HG03432 (cell line): ENCODE data around the gene RCSD1.
"Not testable (repeated sequence)": the region's sequence is repeated elsewhere in the genome, so short reads cannot be mapped to it uniquely, and the experiment has no call there.

Experiments used
- ATAC-seq: cut with Tn5 transposase; IDR thresholded peaks from one replicate; pipeline ENCODE4 v1.9.1; 2021; ENCODE audit warnings: mild to moderate bottlenecking, moderate library complexity; ENCODE audit not compliant: unreplicated experiment

The RCSD1 gene

DNA sequence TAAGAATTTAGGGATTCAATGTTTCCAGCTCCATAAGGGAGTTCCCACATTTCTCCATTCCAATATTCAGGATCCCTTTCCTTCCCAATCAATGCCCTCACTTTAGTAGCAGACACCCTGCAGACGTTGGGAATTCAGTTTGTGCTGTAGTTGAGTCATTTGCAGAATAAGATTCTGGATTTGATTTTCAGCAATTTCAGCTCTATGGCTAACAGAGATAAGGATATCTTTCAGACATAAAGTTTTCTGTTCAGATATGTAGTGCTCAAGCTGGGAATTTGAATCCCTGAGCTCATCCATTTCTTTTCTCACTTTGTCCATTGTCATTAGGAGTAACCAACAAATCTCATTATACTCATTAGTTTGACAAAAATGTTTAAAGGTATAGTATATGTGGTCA is 104.8 kb downstream of the RCSD1 start:
- no peak for ATAC-seq

DNA sequence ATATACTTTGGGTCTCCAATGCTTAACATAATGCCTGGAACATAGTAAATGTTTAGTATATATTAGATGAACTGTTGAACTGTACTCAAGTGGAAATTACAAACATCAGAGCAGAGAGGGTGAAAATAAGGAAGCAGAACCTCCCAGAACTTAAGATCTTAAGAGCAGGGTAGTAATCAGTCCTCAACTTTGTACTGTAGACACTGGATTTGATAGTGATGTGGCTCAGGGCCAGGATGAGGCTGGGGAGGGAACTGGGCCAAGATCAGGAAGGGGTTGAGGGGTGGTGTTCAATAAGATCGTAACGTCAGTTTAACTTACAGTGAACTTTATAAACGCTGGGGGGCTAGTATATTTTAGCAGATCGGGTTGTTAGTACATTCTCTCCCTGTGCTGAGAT is 107.1 kb downstream of the RCSD1 start:
- no peak for ATAC-seq

DNA sequence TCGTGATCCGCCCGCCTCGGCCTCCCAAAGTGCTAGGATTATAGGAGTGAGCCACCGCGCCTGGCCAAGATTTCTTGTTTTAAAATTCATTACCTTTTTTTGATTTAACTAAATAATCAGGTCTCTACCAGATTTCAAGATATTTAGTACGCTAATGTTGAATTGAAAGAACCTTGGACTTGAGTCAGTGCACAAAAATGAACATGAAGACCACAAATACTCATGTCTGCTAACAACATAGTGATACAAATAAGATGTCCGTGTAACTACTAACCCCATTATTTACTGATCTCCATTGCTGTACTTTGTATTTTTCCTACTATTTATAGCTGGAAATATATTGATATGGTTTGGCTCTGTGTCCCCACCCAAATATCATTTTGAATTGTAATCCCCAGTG is 108.1 kb downstream of the RCSD1 start:
- ATAC-seq, result no peak

DNA sequence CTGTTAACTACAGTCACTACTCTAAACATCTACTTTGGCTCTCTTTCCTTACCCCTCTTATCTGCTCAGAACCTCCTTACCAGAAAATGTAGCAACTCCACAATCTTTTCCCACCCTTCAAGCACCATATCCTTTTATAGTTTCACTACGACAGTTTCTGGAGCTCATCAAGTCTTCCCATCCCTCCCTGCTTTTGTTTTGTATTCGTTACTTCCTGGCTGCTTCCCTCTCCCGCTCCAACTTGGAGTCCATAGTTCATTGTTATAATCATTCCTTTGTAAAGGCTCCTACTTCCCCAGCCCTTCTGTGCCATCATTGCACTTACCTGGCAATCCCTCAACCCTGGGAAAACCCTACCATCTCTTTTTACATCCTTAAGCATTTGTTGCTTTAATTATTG is 109.7 kb downstream of the RCSD1 start:
- no peak for ATAC-seq

DNA sequence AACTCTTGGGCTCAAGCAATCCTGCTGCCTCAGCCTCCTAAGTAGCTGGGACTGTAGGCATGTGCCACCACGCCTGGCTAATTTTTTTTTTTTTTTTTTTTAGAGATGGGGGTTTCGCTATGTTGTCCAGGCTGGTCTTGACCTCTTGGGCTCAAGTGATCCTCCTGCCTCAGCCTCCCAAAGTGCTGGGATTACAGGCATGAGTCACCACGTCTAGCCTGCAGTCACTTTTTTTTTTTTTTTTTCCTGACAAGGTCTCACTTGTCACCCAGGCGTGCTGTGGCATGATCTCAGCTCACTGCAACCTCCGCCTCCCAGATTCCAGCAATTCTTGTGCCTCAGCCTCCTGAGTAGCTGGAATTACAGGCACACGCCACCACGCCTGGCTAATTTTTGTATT is 111.1 kb downstream of the RCSD1 start:
- not testable (repeated sequence) for ATAC-seq

DNA sequence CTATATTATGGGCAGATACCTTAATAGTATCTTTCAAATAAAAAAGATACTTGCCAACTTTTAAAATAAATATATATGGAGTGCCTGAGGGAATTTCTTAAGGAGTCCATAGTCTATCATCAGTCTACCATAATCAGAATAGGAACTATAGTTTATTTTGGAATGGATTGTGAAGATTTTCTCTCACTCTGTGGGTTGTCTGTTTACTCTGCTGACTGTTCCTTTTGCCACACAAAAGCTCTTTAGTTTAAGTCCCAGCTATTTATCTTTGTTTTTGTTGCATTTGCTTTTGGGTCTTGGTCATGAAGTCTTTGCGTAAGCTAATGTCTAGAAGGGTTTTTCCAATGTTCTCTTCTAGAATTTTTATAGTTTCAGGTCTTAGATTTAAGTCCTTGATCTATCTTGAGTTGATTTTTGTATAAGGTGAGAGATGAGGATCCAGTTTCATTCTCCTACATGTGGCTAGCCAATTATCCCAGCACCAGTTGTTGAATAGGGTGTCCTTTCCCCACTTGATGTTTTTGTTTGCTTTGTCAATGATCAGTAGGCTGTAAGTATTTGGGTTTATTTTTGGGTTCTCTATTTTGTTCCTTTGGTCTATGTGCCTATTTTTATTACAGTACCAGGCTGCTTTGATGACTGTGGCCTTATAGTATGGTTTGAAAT is 112.5 kb downstream of the RCSD1 start:
- not testable (repeated sequence) for ATAC-seq

DNA sequence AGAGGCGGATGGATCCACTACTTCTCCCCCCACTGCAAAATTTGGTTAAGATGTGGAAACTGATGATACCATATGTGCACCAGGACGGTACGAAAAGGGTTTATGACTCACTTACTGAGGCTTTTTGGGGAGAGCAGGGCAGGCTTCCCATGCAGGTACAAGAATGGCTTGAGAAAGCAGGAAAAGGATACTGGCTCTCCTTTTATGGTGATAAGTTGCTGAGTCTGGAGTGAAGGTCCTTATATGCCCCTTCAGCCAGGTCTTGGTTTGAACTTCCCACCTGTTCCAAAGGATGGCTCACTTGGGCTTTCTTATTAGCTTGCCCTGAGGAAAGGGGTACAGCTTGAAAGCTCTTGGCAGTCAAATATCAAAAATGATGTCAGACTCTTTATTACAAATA is 114.9 kb downstream of the RCSD1 start:
- ATAC-seq, result no peak

DNA sequence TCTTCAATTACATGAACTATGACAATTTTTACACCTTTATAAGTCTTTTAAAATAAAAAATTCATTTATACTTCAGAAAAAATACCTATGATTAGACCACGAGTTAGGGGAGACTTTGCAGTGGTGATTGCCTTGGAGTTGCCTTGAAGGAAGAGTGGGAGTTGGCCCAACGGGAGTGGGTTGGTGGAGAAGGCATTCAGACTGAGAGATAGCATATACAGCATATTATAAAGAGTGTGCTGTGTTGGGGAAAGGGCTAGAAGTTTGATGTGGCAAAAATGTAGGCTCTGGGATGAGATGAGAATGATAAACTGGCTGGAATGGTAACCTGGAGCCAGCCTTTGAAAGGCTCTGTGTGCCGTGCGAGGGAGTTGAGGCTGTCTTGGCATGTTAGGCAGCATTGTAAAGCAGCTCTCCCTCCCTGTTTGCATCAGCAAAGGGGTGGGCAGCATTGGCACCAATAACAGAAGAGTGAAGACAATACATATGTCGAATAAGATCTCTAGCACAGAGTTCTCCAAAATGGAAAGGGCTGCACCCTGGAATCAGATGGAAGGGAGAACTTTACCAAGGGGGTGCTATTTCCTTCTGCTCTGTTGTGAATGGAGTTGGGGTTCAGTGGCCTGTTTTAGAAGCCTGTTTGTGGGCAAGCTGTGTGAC is 116.1 kb downstream of the RCSD1 start:
- ATAC-seq, result no peak

DNA sequence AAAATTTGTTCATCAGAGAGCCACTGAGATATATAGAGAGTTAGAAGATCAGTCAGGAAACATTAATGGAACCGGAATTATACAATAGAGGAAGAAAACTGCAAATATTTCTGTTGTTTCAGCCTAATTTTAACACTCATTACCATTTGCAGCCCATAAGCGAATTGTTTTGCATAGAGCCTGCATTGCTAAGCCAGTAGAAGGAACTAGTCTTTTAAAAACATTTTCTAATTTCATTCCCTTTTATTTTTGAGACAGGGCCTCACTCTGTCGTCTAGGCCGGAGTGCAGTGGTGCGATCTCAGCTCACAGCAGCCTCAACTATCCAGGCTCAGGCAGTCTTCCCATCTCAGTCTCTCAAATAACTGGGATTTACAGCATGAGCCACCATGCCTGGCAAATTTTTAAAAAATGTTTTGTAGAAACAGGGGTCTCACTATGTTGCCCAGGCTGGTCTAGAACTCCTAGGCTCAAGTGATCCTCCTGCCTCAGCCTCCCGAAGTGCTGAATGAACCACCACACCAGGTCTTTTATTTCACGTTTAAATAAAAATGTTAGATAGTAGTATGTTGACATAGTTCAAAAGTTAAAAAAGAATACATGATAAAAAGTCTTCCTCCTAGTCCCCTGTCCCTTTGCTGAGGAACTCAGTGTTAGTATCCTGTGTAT is 117.1 kb downstream of the RCSD1 start:
- no peak for ATAC-seq

DNA sequence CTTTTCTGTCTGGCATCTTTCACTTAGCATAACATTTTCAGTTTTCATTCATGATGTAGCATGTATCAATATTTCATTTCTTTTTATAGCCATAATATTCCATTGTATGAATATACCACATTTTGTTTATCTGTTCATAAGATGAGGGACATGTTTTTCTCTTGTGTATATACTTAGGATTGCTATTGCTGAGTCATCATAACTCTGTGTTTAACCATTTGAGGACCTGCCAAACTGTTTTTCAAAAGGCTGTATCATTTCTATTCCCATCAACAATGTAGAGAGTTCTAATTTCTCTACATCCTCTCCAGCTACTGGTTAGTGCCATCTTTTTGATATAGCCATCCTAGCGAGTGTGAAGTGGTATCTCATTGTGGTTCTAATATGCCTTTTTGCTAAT is 118.0 kb downstream of the RCSD1 start:
- ATAC-seq, result no peak

DNA sequence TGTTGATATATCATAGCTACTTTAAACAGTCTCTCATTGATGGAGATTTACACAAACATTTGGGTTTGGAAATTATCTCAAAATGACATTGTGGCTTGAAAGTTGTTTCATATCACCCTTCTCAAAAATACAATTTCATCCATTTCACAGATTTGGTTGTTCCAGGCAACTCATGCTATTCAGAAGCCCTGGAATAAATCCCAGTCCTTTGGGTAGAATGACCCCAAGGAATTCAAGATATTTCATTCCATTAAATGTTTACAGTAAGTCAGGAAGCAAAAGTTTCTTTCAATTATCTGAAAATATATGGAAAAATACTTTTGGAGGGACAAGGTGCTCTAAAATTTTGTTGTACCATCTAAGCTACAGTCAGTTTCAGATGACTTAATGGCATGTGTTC is 118.9 kb downstream of the RCSD1 start:
- no peak for ATAC-seq

DNA sequence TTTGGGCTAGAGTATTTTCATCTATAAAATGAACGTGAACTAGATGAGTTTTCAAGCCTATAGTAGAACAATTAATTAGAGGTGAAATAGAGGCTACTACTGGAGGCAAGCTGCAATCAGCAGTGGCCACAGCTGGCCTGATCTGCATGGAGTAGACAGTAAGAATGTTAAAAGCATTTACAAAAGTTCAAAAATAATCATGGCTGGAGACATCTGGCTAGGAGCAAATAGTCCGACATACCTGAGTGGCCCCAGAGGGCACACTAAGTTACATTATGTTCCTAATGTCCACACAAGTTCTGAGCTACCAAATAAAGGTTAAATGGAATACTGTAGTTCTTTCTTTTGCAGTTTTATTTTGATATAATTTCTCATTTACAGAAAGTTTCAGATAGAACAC is 119.7 kb downstream of the RCSD1 start:
- ATAC-seq, result no peak

DNA sequence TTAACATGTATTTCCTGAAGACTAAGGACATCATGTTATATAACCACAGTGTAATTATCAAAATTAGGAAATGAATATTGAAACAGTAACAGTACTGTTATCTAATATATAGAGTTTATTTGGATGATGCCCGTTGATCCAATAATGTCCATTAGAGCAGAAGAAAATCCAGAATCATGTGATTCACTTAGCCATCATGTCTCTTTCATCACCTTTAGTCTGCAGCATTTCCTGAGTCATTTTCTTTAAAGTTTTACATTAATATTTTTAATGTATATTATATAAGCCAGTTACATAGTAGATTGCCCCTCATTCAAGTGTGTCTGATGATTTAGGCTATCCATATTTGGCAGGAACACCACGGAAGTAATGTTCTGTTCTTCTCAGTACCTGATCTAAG is 120.6 kb downstream of the RCSD1 start:
- no peak for ATAC-seq

DNA sequence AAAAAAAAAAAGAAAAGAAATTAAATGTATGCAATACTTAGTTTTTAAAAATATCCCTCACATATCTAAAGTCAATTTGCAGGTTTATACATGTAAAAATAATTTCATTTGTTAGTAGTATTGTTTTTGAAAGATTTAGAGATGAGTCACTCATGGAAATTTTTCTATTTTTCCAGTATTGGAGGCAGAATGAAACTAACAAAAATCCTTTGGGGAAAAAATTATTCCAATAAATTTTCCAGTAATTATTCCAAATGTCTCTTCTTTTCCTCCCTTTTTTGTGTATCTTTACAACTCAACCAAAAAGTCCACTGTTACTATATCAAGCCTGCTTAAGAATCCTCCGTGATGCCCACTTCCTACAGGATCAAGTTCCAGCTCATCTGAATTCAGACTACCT is 121.6 kb downstream of the RCSD1 start:
- ATAC-seq, result no peak

DNA sequence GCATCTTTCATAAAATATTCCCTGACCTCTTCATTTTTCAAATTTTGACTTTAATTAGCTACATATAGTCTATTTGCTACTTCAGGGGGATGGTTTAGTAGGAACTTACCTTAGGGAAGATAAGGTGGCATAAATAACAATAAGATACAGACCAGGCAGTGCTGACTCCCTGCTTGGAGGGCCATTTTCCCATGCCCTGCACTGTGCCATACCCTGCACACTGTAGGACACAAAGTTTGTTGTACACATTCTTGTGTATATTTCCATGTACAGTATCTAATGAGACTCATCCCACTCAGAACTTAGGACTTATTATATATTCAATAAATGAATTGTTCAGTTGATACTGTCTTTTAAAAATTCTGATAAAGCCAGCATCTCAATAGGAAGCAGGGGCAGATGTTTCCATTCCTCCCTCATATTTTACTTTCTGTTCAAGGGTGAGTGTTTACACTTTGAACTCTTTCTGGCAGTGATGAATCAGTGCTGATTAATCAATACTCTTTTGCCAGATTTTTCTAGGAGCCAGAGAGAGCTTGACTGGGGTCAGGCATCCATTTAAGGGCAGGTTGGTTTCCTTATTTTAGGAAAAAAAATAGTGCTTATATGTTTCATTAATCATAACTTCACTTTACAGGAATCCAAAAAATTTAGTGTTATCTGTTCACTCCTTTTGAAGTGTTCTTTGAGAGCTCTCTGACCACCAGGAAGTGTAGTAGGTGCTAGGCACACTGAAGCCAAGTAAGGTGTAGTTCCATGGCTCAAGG is 122.4 kb downstream of the RCSD1 start:
- ATAC-seq, result peak; percentile 36

DNA sequence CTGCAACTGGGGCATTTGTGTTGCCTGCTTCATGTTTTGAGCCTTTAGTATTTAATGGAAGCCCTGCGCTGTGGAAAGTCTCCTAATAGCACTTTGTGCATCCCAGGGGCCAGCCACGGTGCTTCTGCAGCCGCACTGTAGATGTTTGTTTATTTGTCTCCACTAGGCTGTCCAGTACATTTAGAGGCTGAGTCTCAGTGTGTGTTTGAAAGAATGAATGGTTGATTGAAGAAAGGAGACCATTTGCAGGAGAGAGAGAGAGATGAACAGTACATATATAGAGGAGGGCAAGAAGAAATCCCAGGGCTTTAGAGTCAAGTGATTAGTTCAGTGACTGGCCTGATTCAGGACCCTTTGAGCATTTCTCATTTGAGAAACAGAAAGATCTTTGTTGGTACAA is 125.6 kb downstream of the RCSD1 start:
- no peak for ATAC-seq
